TTC549 (cell line): ENCODE measurements around the gene IPO5.

ENCODE experiments used
- FAIRE-seq: peaks from 2 replicates; lab custom pipeline; 2012; peaks lifted over from hg19 to GRCh38; lab: Jason Lieb, UNC

Gene IPO5

GRCh38 chr13:98059276-98059675 lies 105.8 kb downstream of the IPO5 start:
- no peak for FAIRE-seq

GRCh38 chr13:98060282-98060681 lies 106.8 kb downstream of the IPO5 start:
- FAIRE-seq = no peak

- FAIRE-seq = no peak
Observed at GRCh38 chr13:98065468-98065867, 112.0 kb downstream of the IPO5 start.

GRCh38 chr13:98066636-98067035 lies 113.2 kb downstream of the IPO5 start:
- FAIRE-seq = no peak

GRCh38 chr13:98068521-98068920 lies 115.0 kb downstream of the IPO5 start:
- no peak for FAIRE-seq

GRCh38 chr13:98069985-98070384 lies 116.5 kb downstream of the IPO5 start:
- no peak for FAIRE-seq

GRCh38 chr13:98071316-98071715 lies 117.8 kb downstream of the IPO5 start:
- no peak for FAIRE-seq

- FAIRE-seq = no peak
Observed at GRCh38 chr13:98072476-98072875, 119.0 kb downstream of the IPO5 start.
